Subcutaneous preadipocyte (primary cell): ENCODE measurements around the gene TREML2. TPM values are rescaled to one million over a fixed set of nuclear protein-coding genes. Genes with fewer than 3 reads are reported as not detected.

Experiments used
- small RNA-seq: library from RNA; depleted of rRNA; stranded (forward); fragments of <200 nt; gene quantifications from one replicate; pipeline ENCODE3, GENCODE V24; 2012
- total RNA-seq: library from RNA; depleted of rRNA; stranded (reverse); fragments of >200 nt; gene quantifications from 2 replicates; pipeline ENCODE4 v1.2.3, GENCODE V29; 2012

The TREML2 gene
- not detected in 2 replicates for total RNA-seq

GRCh38 chr6:41200901-41201763, at the start of gene TREML2:
TSS of gene TREML2 (minus strand) at chr6:41201149. CDS start at chr6:41201008, 141 bp downstream.

GRCh38 chr6:41228096-41228495, 27.1 kb upstream of the TREML2 start, which contains the start of gene TREML4:
TSS of gene TREML4 (plus strand) at chr6:41228349. CDS start at chr6:41228428, 79 bp downstream.

GRCh38 chr6:41162687-41163418, 38.1 kb downstream of the TREML2 start, which contains the start of gene TREM2:
TSS of gene TREM2 (minus strand) at chr6:41163116. CDS start at chr6:41163082, 34 bp downstream.

GRCh38 chr6:41153992-41154625, 46.8 kb downstream of the TREML2 start, which contains the start of gene TREML1:
TSS of gene TREML1 (minus strand) at chr6:41154347. CDS start at chr6:41154288, 59 bp downstream.

Small RNA genes within 50 kb of the gene (small RNA-seq; reads per million reads assigned to genes)
- gene AL391903.2 = not detected
- 0.19 reads per million for gene RNA5SP207

Other genes with a start within 250 kb of the TREML2 start
- under 0.01 TPM in 2 replicates for gene UNC5CL, start 161.9 kb downstream of the TREML2 start, total RNA-seq
- gene TSPO2, start 158.7 kb downstream of the TREML2 start, total RNA-seq = not detected in 2 replicates
- gene APOBEC2, start 147.9 kb downstream of the TREML2 start, total RNA-seq = not detected in 2 replicates
- 4.8 and 6.3 TPM in 2 replicates for gene OARD1, start 128.8 kb downstream of the TREML2 start, total RNA-seq
- 5.9 and 11.3 TPM in 2 replicates for gene NFYA, start 128.2 kb downstream of the TREML2 start, total RNA-seq
- gene TREML1, start 46.8 kb downstream of the TREML2 start, total RNA-seq = not detected in 2 replicates
- not detected in 2 replicates for gene TREM2, start 38.0 kb downstream of the TREML2 start, total RNA-seq
- not detected in 2 replicates for gene TREML4, start 27.2 kb upstream of the TREML2 start, total RNA-seq
- gene TREM1, start 85.5 kb upstream of the TREML2 start, total RNA-seq = 0.78 and 7.0 TPM in 2 replicates
- gene NCR2, start 134.5 kb upstream of the TREML2 start, total RNA-seq = not detected in 2 replicates